NCI-H1417 treated with DMSO at 0.1 percent for 48 hours (cell line): Measurements from ENCODE around the gene ROM1.
A peak's percentile ranks its signal among the peaks of the same experiment; 100 is the strongest.
"Not testable (repeated sequence)": the region's sequence is repeated elsewhere in the genome, so short reads cannot be mapped to it uniquely, and the experiment has no call there.

Source experiments
- DNase-seq: peaks from one replicate; lab custom pipeline; 2025; lab: John Stamatoyannopoulos, UW

The ROM1 gene

GRCh38 chr11:62610403-62610802 lies 2.7 kb upstream of the ROM1 start:
- no peak for DNase-seq

GRCh38 chr11:62610814-62611704 lies 2.0 kb upstream of the ROM1 start:
- DNase-seq, result no peak

GRCh38 chr11:62611705-62612365 lies 1.2 kb upstream of the ROM1 start:
- no peak for DNase-seq

GRCh38 chr11:62613291-62613778 lies 278 bp downstream of the ROM1 start:
- DNase-seq, result no peak

GRCh38 chr11:62614275-62614674 lies 1.2 kb downstream of the ROM1 start:
- DNase-seq, result no peak

GRCh38 chr11:62615521-62615920 lies 2.5 kb downstream of the ROM1 start:
- DNase-seq, result no peak

GRCh38 chr11:62616957-62617356 lies 3.9 kb downstream of the ROM1 start:
- not testable (repeated sequence) for DNase-seq

GRCh38 chr11:62621027-62621566 lies 8.0 kb downstream of the ROM1 start:
- DNase-seq, result no peak

- DNase-seq, result peak; percentile 96
These were observed 8.8 kb downstream of the ROM1 start, which contains the start of gene B3GAT3 for GRCh38 chr11:62621567-62622470. Gene B3GAT3, minus strand, starts transcription at chr11:62621986. Its CDS starts 39 bp downstream, at chr11:62621947.

- no peak for DNase-seq
These were observed 9.5 kb downstream of the ROM1 start for GRCh38 chr11:62622476-62623089.

- DNase-seq, result no peak
These were observed 14.7 kb downstream of the ROM1 start for GRCh38 chr11:62627713-62628112.

- DNase-seq, result no peak
These were observed 19.4 kb downstream of the ROM1 start for GRCh38 chr11:62632492-62632891.

- DNase-seq, result no peak
These were observed 31.2 kb downstream of the ROM1 start for GRCh38 chr11:62644220-62644619.

- DNase-seq, result no peak
These were observed 32.6 kb downstream of the ROM1 start for GRCh38 chr11:62645671-62645945.

GRCh38 chr11:62645946-62646824 lies 33.1 kb downstream of the ROM1 start, which contains the start of gene GANAB:
Gene GANAB, minus strand, starts transcription at chr11:62646613. Its CDS starts 14 bp downstream, at chr11:62646599.
- DNase-seq, result peak; percentile 93

- DNase-seq, result no peak
These were observed 34.0 kb downstream of the ROM1 start for GRCh38 chr11:62646825-62647608.

GRCh38 chr11:62647609-62648005 lies 34.5 kb downstream of the ROM1 start:
- DNase-seq, result no peak

- DNase-seq, result no peak
These were observed 35.3 kb downstream of the ROM1 start for GRCh38 chr11:62648185-62648966.

- DNase-seq, result no peak
These were observed 35.9 kb downstream of the ROM1 start for GRCh38 chr11:62648967-62649364.
